Upper lobe of left lung (tissue), 6 donors: ENCODE results near the gene KLHL18. TPM values are rescaled to one million over a fixed set of nuclear protein-coding genes. Genes with fewer than 3 reads are reported as not detected.
"Not testable (repeated sequence)": the region's sequence is repeated elsewhere in the genome, so short reads cannot be mapped to it uniquely, and the experiment has no call there.

Experiments used
- ATAC-seq, 2 donors: fragments of 200-7000 bp; cut with Tn5 transposase; one replicate each; pipeline ENCODE4 v1.9.1; 2022; ENCODE audit warnings: mild to moderate bottlenecking in 2 of 2, moderate library complexity in 2 of 2; ENCODE audit not compliant: low FRiP score in 2 of 2
- DNase-seq, 2 donors: peaks; one replicate each; pipeline ENCODE4 v3.0.0-alpha.2; 2019 to 2020
- H3K27ac ChIP-seq, 4 donors: fragments of 200-600 bp; sonication (generic); one replicate each; pipeline ENCODE4 v1.5.1; 2016 to 2019
- H3K27me3 ChIP-seq, 4 donors: fragments of 200-600 bp; sonication (generic); one replicate each; pipeline ENCODE4 v1.5.1; 2017 to 2019
- H3K36me3 ChIP-seq, 4 donors: fragments of 200-600 bp; sonication (generic); one replicate each; pipeline ENCODE4 v1.5.1; 2016 to 2019
- H3K4me1 ChIP-seq, 4 donors: fragments of 200-600 bp; sonication (generic); one replicate each; pipeline ENCODE4 v1.5.1; 2018 to 2019
- H3K4me3 ChIP-seq, 4 donors: fragments of 200-600 bp; sonication (generic); one replicate each; pipeline ENCODE4 v1.5.1; 2017 to 2019; ENCODE audit warnings: mild to moderate bottlenecking in 2 of 4, moderate library complexity in 1 of 4
- H3K9me3 ChIP-seq, 4 donors: fragments of 200-600 bp; sonication (generic); one replicate each; pipeline ENCODE4 v1.5.1; 2018 to 2019
- CTCF ChIP-seq, 6 experiments: fragments of 450-650 bp in 4 of 6; fragments of 200-600 bp in 2 of 6; sonication (generic) in 2 of 6; IDR thresholded peaks; one replicate each; pipeline ENCODE4 v1.5.1; 2016 to 2019; ENCODE audit warnings: antibody characterized with exemption in 6 of 6
- EP300 ChIP-seq, 4 donors: sonication (generic); formaldehyde crosslinking; IDR thresholded peaks; one replicate each; pipeline ENCODE4 v1.5.1; 2017; ENCODE audit warnings: antibody characterized with exemption in 4 of 4, control low read depth in 2 of 4
- POLR2A ChIP-seq, 4 donors: fragments of 450-650 bp; IDR thresholded peaks; one replicate each; pipeline ENCODE4 v1.5.1; 2016 to 2017; ENCODE audit warnings: antibody characterized with exemption in 4 of 4, mild to moderate bottlenecking in 2 of 4
- POLR2AphosphoS5 ChIP-seq, 2 donors: sonication (generic); formaldehyde crosslinking; IDR thresholded peaks; one replicate each; pipeline ENCODE4 v1.5.1; 2017; ENCODE audit warnings: antibody characterized with exemption in 2 of 2
- WGBS, 2 donors: methylation state at CpG; one replicate each; pipeline ENCODE4 v1.1.5; 2017 to 2018; 5-methylcytosine and 5-hydroxymethylcytosine counted together
- total RNA-seq, 6 donors: library from RNA; depleted of rRNA in 4 of 6; stranded (reverse); fragments of >200 nt in 4 of 6; gene quantifications; one replicate each; pipeline versions ENCODE4 v1.1.0 to v1.2.1, GENCODE V29; 2016 to 2021
- donor health status: DM: no; HTN: no; CAD: no; lungs with moderate emphysema.
- donor health status: DM: no; HTN: yes; CAD: no; lungs with severe emphysema.

The KLHL18 gene
- total RNA-seq, 6 donors from 2014 or later: 12.6 to 35.5 (median 19.4) TPM

- WGBS, 2 donors: 0 to 4% methylated on average over 10 of the region's 10 CpGs
- peak in 1 of 2 donors; percentile 29 for DNase-seq
- no peaks in the 10 kb centered on the region for H3K9me3 ChIP-seq
- peaks cover 24 to 50% (median 30%) of the 10 kb centered on the region in 4 donors for H3K4me1 ChIP-seq
- H3K4me3 ChIP-seq: peak overlapping the region; percentile 65 to 97 (median 86)
- peak overlapping the region; percentile 93 to 97 (median 96) for H3K27ac ChIP-seq
- H3K36me3 ChIP-seq: peaks cover 0 to 11% (median 3%) of the 10 kb centered on the region in 4 donors
- peak in 1 of 2 donors; percentile 1 for ATAC-seq
- H3K27me3 ChIP-seq: no peaks in the 10 kb centered on the region
- TF ChIP-seq EP300 (IDR thresholded peaks at IDR 0.05) (no peak), POLR2AphosphoS5 (IDR thresholded peaks at IDR 0.05) (no peak), CTCF (IDR thresholded peaks at IDR 0.05) (no peak), POLR2A (IDR thresholded peaks at IDR 0.05) (no peak)
Measured at GRCh38 chr3:47283193-47283537, 421 bp downstream of the KLHL18 start.

GRCh38 chr3:47283591-47284364 is 1.0 kb downstream of the KLHL18 start:
- ATAC-seq: no peak
- 34 to 39% methylated on average over 12 of the region's 12 CpGs for WGBS, 2 donors
- Histone ChIP-seq H3K27me3 (no peaks in the 10 kb centered on the region), H3K36me3 (peaks cover 0 to 17% (median 6%) of the 10 kb centered on the region in 4 donors), H3K9me3 (no peaks in the 10 kb centered on the region), H3K4me1 (peaks cover 24 to 54% (median 30%) of the 10 kb centered on the region in 4 donors), H3K27ac (peak overlapping the region; percentile 93 to 97 (median 96)), H3K4me3 (peak overlapping the region; percentile 65 to 97 (median 86))
- no peak for TF ChIP-seq POLR2A (IDR thresholded peaks at IDR 0.05)
- TF ChIP-seq POLR2AphosphoS5 (IDR thresholded peaks at IDR 0.05): no peak
- no peak for TF ChIP-seq CTCF (IDR thresholded peaks at IDR 0.05)
- no peak for TF ChIP-seq EP300 (IDR thresholded peaks at IDR 0.05)
- peak in 1 of 2 donors; percentile 66 for DNase-seq

- no peaks in the 10 kb centered on the region for H3K27me3 ChIP-seq
- DNase-seq (no peak), ATAC-seq (no peak)
- H3K9me3 ChIP-seq: no peaks in the 10 kb centered on the region
- H3K36me3 ChIP-seq: peaks cover 0 to 27% (median 6%) of the 10 kb centered on the region in 4 donors
- no peak for TF ChIP-seq POLR2A (IDR thresholded peaks at IDR 0.05)
- no peak for TF ChIP-seq POLR2AphosphoS5 (IDR thresholded peaks at IDR 0.05)
- no peak for TF ChIP-seq EP300 (IDR thresholded peaks at IDR 0.05)
- no peak for TF ChIP-seq CTCF (IDR thresholded peaks at IDR 0.05)
- H3K27ac ChIP-seq: peak overlapping the region in 1 of 4 donors; percentile 25
- H3K4me3 ChIP-seq: no peak overlapping the region
- 57 to 73% methylated on average over 6 of the region's 6 CpGs for WGBS, 2 donors
- peaks cover 8 to 31% (median 20%) of the 10 kb centered on the region in 4 donors for H3K4me1 ChIP-seq
Measured at GRCh38 chr3:47288966-47289910, 6.5 kb downstream of the KLHL18 start.

- WGBS, 2 donors: 78 to 88% methylated on average over 4 of the region's 4 CpGs
- H3K36me3 ChIP-seq: peaks cover 0 to 27% (median 6%) of the 10 kb centered on the region in 4 donors
- no peak overlapping the region for H3K4me3 ChIP-seq
- H3K9me3 ChIP-seq: no peaks in the 10 kb centered on the region
- DNase-seq (no peak), ATAC-seq (no peak)
- no peaks in the 10 kb centered on the region for H3K27me3 ChIP-seq
- peaks cover 0 to 19% (median 7%) of the 10 kb centered on the region in 4 donors for H3K4me1 ChIP-seq
- TF ChIP-seq POLR2AphosphoS5 (IDR thresholded peaks at IDR 0.05) (no peak), POLR2A (IDR thresholded peaks at IDR 0.05) (no peak), EP300 (IDR thresholded peaks at IDR 0.05) (no peak), CTCF (IDR thresholded peaks at IDR 0.05) (no peak)
- H3K27ac ChIP-seq: no peak overlapping the region
Measured at GRCh38 chr3:47291158-47291753, 8.5 kb downstream of the KLHL18 start.

- not testable (repeated sequence) for H3K9me3 ChIP-seq, H3K27ac ChIP-seq, H3K4me3 ChIP-seq, H3K27me3 ChIP-seq, ATAC-seq, DNase-seq
- WGBS, 2 donors: 94 to 95% methylated on average over 9 of the region's 9 CpGs
- H3K4me1 ChIP-seq: peaks cover 5 to 19% (median 13%) of the 10 kb centered on the region in 4 donors
- H3K36me3 ChIP-seq: peaks cover 0 to 27% (median 6%) of the 10 kb centered on the region in 4 donors
Measured at GRCh38 chr3:47291754-47292420, 9.1 kb downstream of the KLHL18 start.
